Endothelial cell of umbilical vein (primary cell): Measurements from ENCODE around the gene TSR1. TPM values are rescaled to one million over a fixed set of nuclear protein-coding genes. Genes with fewer than 3 reads are reported as not detected.

Experiments
- BruUV-seq: library from RNA; stranded (reverse); fragments of 400-500 nt; replicated peaks from 2 replicates; lab custom pipeline; 2021; lab: Mats Ljungman, UMichigan
- CTCF ChIA-PET: fragments of 300-600, 350-600 bp; sonication (Branson Sonifier 250); formaldehyde crosslinking; loops from one replicate; lab custom pipeline; 2021; ENCODE audit warnings: antibody characterized with exemption, inconsistent platforms; lab: Charles Lee
- POLR2A ChIA-PET: fragments of 300-600, 350-600 bp; sonication (Branson Sonifier 250); formaldehyde crosslinking; loops from one replicate; lab custom pipeline; 2021; ENCODE audit warnings: antibody characterized with exemption, inconsistent platforms; lab: Charles Lee
- DNase-seq: peaks from one replicate; pipeline ENCODE4 v3.0.0-alpha.2; 2011; ENCODE audit warnings: low read depth, low spot score
- FAIRE-seq: peaks from 2 replicates; lab custom pipeline; 2011; peaks lifted over from hg19 to GRCh38; lab: Jason Lieb, UNC
- H2AFZ ChIP-seq: 2 replicates; pipeline ENCODE4 v1.6.0; 2012; ENCODE audit warnings: low read depth, low read length, control low read depth, inconsistent platforms
- H3K27ac ChIP-seq: 2 replicates; pipeline ENCODE4 v1.5.1; 2011; ENCODE audit warnings: low read depth, mild to moderate bottlenecking, control low read depth, low read length, moderate library complexity; ENCODE audit not compliant: insufficient read depth
- H3K27me3 ChIP-seq, 2 experiments: 2 replicates each; pipeline versions ENCODE4 v1.6.0 to v1.6.1; 2011; ENCODE audit warnings: low read length in 2 of 2, mixed read lengths in 1 of 2; ENCODE audit not compliant: control insufficient read depth in 2 of 2, insufficient read depth in 2 of 2
- H3K36me3 ChIP-seq, 2 experiments: 2 replicates in 1 of 2; 3 replicates in 1 of 2; pipeline ENCODE4 v1.5.1; 2011; ENCODE audit warnings: low read length in 2 of 2, mild to moderate bottlenecking in 1 of 2, moderate library complexity in 1 of 2; ENCODE audit not compliant: control insufficient read depth in 2 of 2, insufficient read depth in 2 of 2; ENCODE audit errors: extremely low read depth in 1 of 2
- H3K4me1 ChIP-seq: 3 replicates; pipeline ENCODE4 v1.5.1; 2011; ENCODE audit warnings: mild to moderate bottlenecking, low read length; ENCODE audit not compliant: control insufficient read depth, insufficient read depth; ENCODE audit errors: extremely low read depth
- H3K4me2 ChIP-seq: 2 replicates; pipeline ENCODE4 v1.6.1; 2011; ENCODE audit warnings: low read length, control low read depth, mixed read lengths; ENCODE audit not compliant: insufficient read depth
- H3K4me3 ChIP-seq, 3 experiments: fragments of 200-600 bp in 1 of 3; sonication (generic), shearing (Covaris generic) in 1 of 3; replicated peaks in 1 of 3; 2 replicates each; pipeline ENCODE4 v1.5.1; 2011 to 2016; ENCODE audit warnings: control low read depth in 3 of 3, low read length in 3 of 3, mild to moderate bottlenecking in 2 of 3, inconsistent platforms in 1 of 3, low read depth in 1 of 3, moderate library complexity in 1 of 3; ENCODE audit not compliant: insufficient read depth in 1 of 3
- H3K79me2 ChIP-seq: 2 replicates; pipeline ENCODE4 v1.6.0; 2012; ENCODE audit warnings: low read length, inconsistent platforms; ENCODE audit not compliant: control insufficient read depth, insufficient read depth
- H3K9ac ChIP-seq: replicated peaks from 2 replicates; pipeline ENCODE3; 2011; ENCODE audit warnings: low read length, control low read depth; ENCODE audit not compliant: insufficient read depth; ENCODE audit errors: extremely low read depth
- H3K9me1 ChIP-seq: replicated peaks from 3 replicates; pipeline ENCODE4 v1.6.0; 2011; ENCODE audit warnings: mild to moderate bottlenecking, low read length; ENCODE audit not compliant: control insufficient read depth, insufficient read depth; ENCODE audit errors: extremely low read depth
- H3K9me3 ChIP-seq: replicated peaks from 2 replicates; pipeline ENCODE4 v1.5.1; 2012; ENCODE audit warnings: low read length, inconsistent platforms; ENCODE audit not compliant: control insufficient read depth, insufficient read depth
- H4K20me1 ChIP-seq: replicated peaks from 2 replicates; pipeline ENCODE3; 2011; ENCODE audit warnings: mild to moderate bottlenecking, low read length; ENCODE audit not compliant: control insufficient read depth, insufficient read depth; ENCODE audit errors: extremely low read depth
- CTCF ChIP-seq, 2 donors: IDR thresholded peaks; 1 replicate in 1 of 2; 2 replicates in 1 of 2; pipeline ENCODE4 v1.5.1; 2011; ENCODE audit warnings: low read length in 2 of 2, mild to moderate bottlenecking in 2 of 2, moderate library complexity in 2 of 2, control low read depth in 1 of 2, inconsistent platforms in 1 of 2, low read depth in 1 of 2; ENCODE audit not compliant: insufficient read depth in 1 of 2; ENCODE audit errors: extremely low read depth in 1 of 2
- EZH2 ChIP-seq: IDR thresholded peaks from 2 replicates; pipeline ENCODE4 v1.6.1; 2012; ENCODE audit warnings: borderline replicate concordance, low read depth, mild to moderate bottlenecking, moderate library complexity, low read length, inconsistent platforms; ENCODE audit not compliant: severe bottlenecking
- FOS ChIP-seq: IDR thresholded peaks from 2 replicates; pipeline ENCODE4 v1.6.1; 2011; ENCODE audit warnings: mild to moderate bottlenecking, low read length, moderate library complexity, borderline replicate concordance; ENCODE audit not compliant: insufficient read depth
- GATA2 ChIP-seq: IDR thresholded peaks from 2 replicates; pipeline ENCODE4 v1.7.0; 2011; ENCODE audit warnings: low read depth, mild to moderate bottlenecking, moderate library complexity, mixed read lengths, low read length; ENCODE audit not compliant: insufficient read length, insufficient read depth
- JUN ChIP-seq: IDR thresholded peaks from 2 replicates; pipeline ENCODE4 v1.6.1; 2011; ENCODE audit warnings: borderline replicate concordance, low read depth; ENCODE audit not compliant: insufficient read length, insufficient read depth
- MAX ChIP-seq: IDR thresholded peaks from 2 replicates; pipeline ENCODE4 v1.6.1; 2011; ENCODE audit not compliant: insufficient read depth, insufficient read length
- MYC ChIP-seq: IDR thresholded peaks from one replicate; pipeline ENCODE4 v1.6.1; 2011; ENCODE audit warnings: mild to moderate bottlenecking, low read depth, low read length
- POLR2A ChIP-seq: IDR thresholded peaks from 2 replicates; pipeline ENCODE4 v1.6.1; 2012; ENCODE audit warnings: low read depth, mild to moderate bottlenecking, control low read depth, low read length
- POLR2AphosphoS5 ChIP-seq: IDR thresholded peaks from 2 replicates; pipeline ENCODE4 v1.6.1; 2012; ENCODE audit warnings: low read depth, mild to moderate bottlenecking, control low read depth, low read length, moderate library complexity; ENCODE audit not compliant: insufficient read depth
- dilution Hi-C: fragments of 300-500 bp; cut with MboI; formaldehyde crosslinking; loops from one replicate; pipeline ENCODE4 v1.15.0; 2019; ENCODE audit warnings: low sequenced_read_pairs; ENCODE audit not compliant: extremely low pct_ligation_motif_present
- intact Hi-C: fragments of 100-400 bp; cut with micrococcal nuclease; formaldehyde crosslinking; loops from one replicate; pipeline ENCODE4 v1.10.0; 2022
- polyA plus RNA-seq, 4 experiments: library from polyadenylated mRNA; depleted of rRNA in 3 of 4; stranded (reverse) in 3 of 4; unstranded in 1 of 4; fragments of >200 nt; gene quantifications; 2 replicates each; pipeline versions ENCODE4 v1.2.1 to v1.2.3, GENCODE V29; 2011 to 2012; ENCODE audit warnings: missing spikeins in 1 of 4
- total RNA-seq: library from RNA; stranded (reverse); gene quantifications from 2 replicates; pipeline ENCODE4 v1.2.3, GENCODE V29; 2021

TSR1 gene
- total and polyA plus RNA-seq, 2 donors (not counting 3 experiments of a cell fraction or from before 2014, with no cell fraction given) = 6.2 to 39.9 TPM

DNA sequence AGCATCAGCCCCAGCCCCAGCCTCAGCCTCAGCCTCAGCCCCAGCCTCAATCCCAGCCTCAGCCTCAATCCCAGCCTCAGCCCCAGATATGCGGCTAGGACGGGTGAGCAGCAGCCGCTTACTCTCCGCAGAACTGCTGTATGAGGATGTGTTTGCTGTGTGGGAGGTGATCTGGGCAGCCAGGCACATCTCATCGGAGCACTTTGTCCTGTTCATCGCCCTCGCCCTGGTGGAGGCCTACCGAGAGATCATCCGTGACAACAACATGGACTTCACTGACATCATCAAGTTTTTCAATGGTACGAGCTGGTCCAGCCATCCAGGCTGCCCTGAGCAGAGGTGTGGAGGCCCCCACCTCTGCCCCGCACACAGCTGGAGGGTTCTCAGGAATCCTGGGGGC lies 42.6 kb upstream of the TSR1 start:
- CTCF ChIA-PET = interaction anchor here (15.2 kb wide), 1 partner anchor 36 kb away, joined by 909 read pairs; no protein-coding TSS in a partner anchor
- H3K4me2 ChIP-seq = no peak overlapping the region
- no peaks in the 10 kb centered on the region for H3K79me2 ChIP-seq
- DNase-seq (no peak), FAIRE-seq (no peak)
- H3K9me1 ChIP-seq = no peaks in the 10 kb centered on the region
- no peak overlapping the region for H3K9ac ChIP-seq
- peaks cover 0 to 25% of the 10 kb centered on the region in 2 experiments for H3K36me3 ChIP-seq
- no peaks in the 10 kb centered on the region for H4K20me1 ChIP-seq
- H3K27ac ChIP-seq = no peak overlapping the region
- H3K4me3 ChIP-seq = no peak overlapping the region
- H2AFZ ChIP-seq = no peak overlapping the region
- dilution Hi-C loops = no loop called here
- H3K4me1 ChIP-seq = no peaks in the 10 kb centered on the region
- no TSS peak for BruUV-seq
- no peaks in the 10 kb centered on the region for H3K27me3 ChIP-seq
- no peak for TF ChIP-seq MAX
- TF ChIP-seq MYC = no peak
- TF ChIP-seq CTCF (IDR thresholded peaks at IDR 0.05; ENCODE audit: extremely low read depth in 1 of 2, insufficient read depth in 1 of 2, low read depth in 1 of 2, low read length in 2 of 2) = no peak
- TF ChIP-seq FOS = no peak
- no peak for TF ChIP-seq POLR2A
- no peak for TF ChIP-seq POLR2AphosphoS5
- TF ChIP-seq EZH2 = no peak
- no peak for TF ChIP-seq GATA2
- no peak for TF ChIP-seq JUN
- intact Hi-C loops = no loop called here
- H3K9me3 ChIP-seq = no peaks in the 10 kb centered on the region
- POLR2A ChIA-PET = no interaction called here
